GM23248 (cell line): ENCODE results near the gene SUFU. TPM values are rescaled to one million over a fixed set of nuclear protein-coding genes. Genes with fewer than 3 reads are reported as not detected.

Experiments
- DNase-seq: peaks from one replicate; pipeline ENCODE4 v3.0.0-alpha.2; 2015
- H2AFZ ChIP-seq: fragments of 200-600 bp; sonication (generic); 2 replicates; pipeline ENCODE4 v1.6.1; 2016; ENCODE audit warnings: antibody characterized with exemption
- H3F3A ChIP-seq: fragments of 200-600 bp; sonication (generic); 2 replicates; pipeline ENCODE4 v1.6.1; 2016; ENCODE audit warnings: mild to moderate bottlenecking, antibody characterized with exemption, mixed run types; ENCODE audit not compliant: insufficient read depth
- H3K27ac ChIP-seq: fragments of 200-600 bp; sonication (generic); 2 replicates; pipeline ENCODE4 v1.5.1; 2016; ENCODE audit warnings: mild to moderate bottlenecking
- H3K27me3 ChIP-seq: fragments of 200-600 bp; sonication (generic); replicated peaks from 2 replicates; pipeline ENCODE4 v1.6.1; 2016; ENCODE audit warnings: mild to moderate bottlenecking; ENCODE audit not compliant: insufficient read depth
- H3K36me3 ChIP-seq: fragments of 200-600 bp; sonication (generic); 2 replicates; pipeline ENCODE4 v1.6.1; 2016; ENCODE audit warnings: low read depth, mild to moderate bottlenecking
- H3K4me1 ChIP-seq: fragments of 200-600 bp; sonication (generic); 2 replicates; pipeline ENCODE4 v1.6.1; 2016; ENCODE audit warnings: mild to moderate bottlenecking; ENCODE audit not compliant: insufficient read depth
- H3K4me2 ChIP-seq: fragments of 200-600 bp; sonication (generic); one replicate; pipeline ENCODE4 v1.6.1; 2016; ENCODE audit warnings: mild to moderate bottlenecking; ENCODE audit not compliant: unreplicated experiment
- H3K4me3 ChIP-seq: fragments of 200-600 bp; sonication (generic); 2 replicates; pipeline ENCODE4 v1.5.1; 2016; ENCODE audit warnings: mild to moderate bottlenecking
- H3K79me2 ChIP-seq: fragments of 200-600 bp; sonication (generic); 2 replicates; pipeline ENCODE4 v1.6.1; 2016; ENCODE audit warnings: mild to moderate bottlenecking; ENCODE audit not compliant: insufficient read depth
- H3K9ac ChIP-seq: fragments of 200-600 bp; sonication (generic); 2 replicates; pipeline ENCODE4 v1.6.1; 2016; ENCODE audit warnings: mild to moderate bottlenecking
- H3K9me2 ChIP-seq: fragments of 200-600 bp; sonication (generic); 2 replicates; pipeline ENCODE4 v1.6.1; 2016; ENCODE audit warnings: mixed run types, mild to moderate bottlenecking, moderate library complexity; ENCODE audit not compliant: insufficient read depth
- H3K9me3 ChIP-seq: fragments of 200-600 bp; sonication (generic); one replicate; pipeline ENCODE4 v1.6.1; 2017; ENCODE audit warnings: low read depth
- H4K20me1 ChIP-seq: fragments of 200-600 bp; sonication (generic); 2 replicates; pipeline ENCODE4 v1.6.0; 2016; ENCODE audit not compliant: insufficient read depth
- EZH2 ChIP-seq: fragments of 200-600 bp; sonication (generic); IDR thresholded peaks from 2 replicates; pipeline ENCODE4 v1.6.1; 2018; ENCODE audit warnings: antibody characterized with exemption, mild to moderate bottlenecking; ENCODE audit not compliant: insufficient read depth, poor library complexity, severe bottlenecking
- EZH2phosphoT487 ChIP-seq: fragments of 200-600 bp; sonication (generic); IDR thresholded peaks from 2 replicates; pipeline ENCODE4 v1.6.1; 2018; ENCODE audit warnings: antibody characterized with exemption, moderate library complexity, mild to moderate bottlenecking, low read depth; ENCODE audit not compliant: insufficient read depth
- WGBS, 2 experiments: methylation state at CpG; one replicate each; pipeline ENCODE4 v1.1.6; 2015 to 2017; ENCODE audit warnings: low lambda C conversion rate in 2 of 2, low coverage in 1 of 2; ENCODE audit errors: missing lambda C conversion rate in 2 of 2; 5-methylcytosine and 5-hydroxymethylcytosine counted together
- in situ Hi-C: fragments of 300-500 bp; cut with MboI; formaldehyde crosslinking; loops from 2 replicates; pipeline ENCODE4 v1.15.0; 2020
- polyA plus RNA-seq: library from polyadenylated mRNA; unstranded; fragments of >200 nt; fragmentation: Nextera tagmentation; extraction: Ambion mirVana; gene quantifications from 2 replicates; pipeline ENCODE4 v1.2.1, GENCODE V29; 2016
- total RNA-seq: library from RNA; depleted of rRNA; stranded (reverse); fragments of >200 nt; shearing (Covaris generic); gene quantifications from 2 replicates; pipeline ENCODE4 v1.2.3, GENCODE V29; 2014

Gene SUFU
- total and polyA plus RNA-seq, 2 experiments from 2014 or later, result 3.1 to 5.0 TPM

DNA sequence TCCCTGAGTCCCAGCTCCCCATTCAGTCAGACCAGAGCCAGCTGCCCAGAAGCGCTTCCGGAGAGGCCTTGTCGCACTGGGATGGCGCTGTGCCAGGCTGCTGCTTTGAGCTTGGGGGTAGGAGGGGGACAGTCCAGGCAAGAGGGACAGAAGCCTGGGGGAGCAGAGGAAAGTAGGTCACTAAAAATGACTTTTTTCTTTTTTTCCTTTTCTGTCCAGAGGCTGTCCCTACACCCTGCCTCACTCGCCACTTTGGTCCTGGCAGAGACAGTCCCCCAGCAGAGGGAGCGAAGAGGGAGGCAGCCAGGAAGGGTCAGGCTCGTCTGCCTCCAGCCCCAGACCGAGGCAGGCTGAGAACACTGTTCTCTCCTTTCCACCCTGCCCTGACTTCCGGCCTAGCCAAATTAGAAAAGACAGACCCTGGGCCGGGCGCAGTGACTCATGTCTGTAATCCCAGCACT lies 124.7 kb downstream of the SUFU start:
- H3K27me3 ChIP-seq, result no peaks in the 10 kb centered on the region
- H3K36me3 ChIP-seq, result no peaks in the 10 kb centered on the region
- peak overlapping the region; percentile 73 for H3K9ac ChIP-seq
- WGBS, 2 experiments, result 37 to 44% methylated on average over 11 of the region's 11 CpGs
- peak overlapping the region; percentile 88 for H3K27ac ChIP-seq
- peak overlapping the region; percentile 65 for H3K4me2 ChIP-seq
- in situ Hi-C loops, result no loop called here
- DNase-seq, result peak; percentile 53
- no peaks in the 10 kb centered on the region for H4K20me1 ChIP-seq
- TF ChIP-seq EZH2phosphoT487, result no peak
- no peak for TF ChIP-seq EZH2
- no peaks in the 10 kb centered on the region for H3K9me2 ChIP-seq
- no peaks in the 10 kb centered on the region for H3K79me2 ChIP-seq
- no peaks in the 10 kb centered on the region for H3K9me3 ChIP-seq
- peak overlapping the region; percentile 76 for H2AFZ ChIP-seq
- peaks cover 67% of the 10 kb centered on the region for H3K4me1 ChIP-seq
- peaks cover 30% of the 10 kb centered on the region for H3F3A ChIP-seq
- no peak overlapping the region for H3K4me3 ChIP-seq

DNA sequence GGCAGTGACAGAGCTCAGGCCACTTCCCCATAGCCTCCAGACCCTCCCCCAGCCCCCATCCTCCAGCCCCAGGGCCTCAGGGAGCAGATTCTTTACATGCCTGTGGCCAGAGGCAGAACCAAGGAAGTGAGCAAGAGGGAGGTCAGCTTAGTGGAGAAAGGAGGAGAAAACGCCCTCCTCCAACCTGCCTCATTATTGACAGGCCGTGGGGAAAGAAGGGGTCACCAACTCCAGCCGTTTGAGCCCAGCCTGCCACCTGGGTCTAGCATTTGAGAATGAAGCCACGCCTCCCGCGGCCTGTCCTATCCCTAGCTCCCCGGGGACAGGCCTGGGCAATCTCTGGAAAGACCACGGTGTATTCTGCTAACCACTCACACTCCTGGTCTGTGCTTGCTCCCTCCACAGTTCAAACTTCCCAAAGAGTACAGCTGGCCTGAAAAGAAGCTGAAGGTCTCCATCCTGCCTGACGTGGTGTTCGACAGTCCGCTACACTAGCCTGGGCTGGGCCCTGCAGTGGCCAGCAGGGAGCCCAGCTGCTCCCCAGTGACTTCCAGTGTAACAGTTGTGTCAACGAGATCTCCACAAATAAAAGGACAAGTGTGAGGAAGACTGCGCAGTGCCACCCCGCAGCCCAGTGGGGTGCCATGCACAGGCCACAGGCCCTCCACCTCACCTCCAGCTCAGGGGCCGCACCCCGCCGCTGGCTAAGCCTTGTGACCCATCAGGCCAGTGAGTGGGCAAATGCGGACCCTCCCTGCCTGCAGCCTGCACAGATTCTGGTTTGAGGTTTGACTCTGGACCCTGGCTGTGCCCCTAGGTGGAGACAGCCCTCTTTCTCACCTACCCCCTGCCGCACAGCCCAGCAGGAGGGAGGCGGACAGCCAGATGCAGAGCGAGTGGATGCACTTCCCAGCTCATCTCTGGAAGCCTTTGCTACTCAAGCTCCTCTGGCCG lies 126.2 kb downstream of the SUFU start:
- no peak overlapping the region for H2AFZ ChIP-seq
- peak overlapping the region; percentile 88 for H3K27ac ChIP-seq
- H3K79me2 ChIP-seq, result no peaks in the 10 kb centered on the region
- H3K9ac ChIP-seq, result peak overlapping the region; percentile 30; the same call in 1 of the 2 replicates
- H4K20me1 ChIP-seq, result no peaks in the 10 kb centered on the region
- TF ChIP-seq EZH2 (no peak), EZH2phosphoT487 (no peak)
- H3K4me2 ChIP-seq, result peak overlapping the region; percentile 65
- H3K4me3 ChIP-seq, result no peak overlapping the region
- WGBS, 2 experiments, result 68% methylated on average over 22 of the region's 22 CpGs
- no peaks in the 10 kb centered on the region for H3K9me3 ChIP-seq
- H3K9me2 ChIP-seq, result no peaks in the 10 kb centered on the region
- in situ Hi-C loops, result no loop called here
- H3F3A ChIP-seq, result peaks cover 35% of the 10 kb centered on the region
- DNase-seq, result peak; percentile 83
- peaks cover 82% of the 10 kb centered on the region for H3K4me1 ChIP-seq
- H3K36me3 ChIP-seq, result no peaks in the 10 kb centered on the region
- no peaks in the 10 kb centered on the region for H3K27me3 ChIP-seq

DNA sequence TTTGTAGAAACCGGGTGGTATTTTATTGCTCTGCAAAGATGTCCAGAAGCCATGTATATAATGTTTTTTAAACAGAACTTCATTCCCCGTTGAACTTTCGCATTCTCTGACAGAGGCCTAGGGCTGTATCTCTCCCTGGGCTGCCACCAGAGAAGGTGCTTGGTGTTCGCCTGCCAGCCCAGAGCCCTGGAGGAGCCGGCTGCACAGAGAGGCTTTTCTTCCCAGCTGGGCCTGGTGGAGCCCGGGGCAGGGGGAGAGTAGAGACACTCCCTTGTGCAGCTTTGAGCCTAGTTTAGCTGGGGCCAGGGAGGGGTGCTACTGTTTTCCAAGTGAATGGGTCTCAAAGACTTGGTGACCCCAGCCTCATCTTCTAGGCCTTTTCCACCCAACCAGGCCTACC lies 126.9 kb downstream of the SUFU start:
- WGBS, 2 experiments, result 85 to 86% methylated on average over 6 of the region's 6 CpGs

DNA sequence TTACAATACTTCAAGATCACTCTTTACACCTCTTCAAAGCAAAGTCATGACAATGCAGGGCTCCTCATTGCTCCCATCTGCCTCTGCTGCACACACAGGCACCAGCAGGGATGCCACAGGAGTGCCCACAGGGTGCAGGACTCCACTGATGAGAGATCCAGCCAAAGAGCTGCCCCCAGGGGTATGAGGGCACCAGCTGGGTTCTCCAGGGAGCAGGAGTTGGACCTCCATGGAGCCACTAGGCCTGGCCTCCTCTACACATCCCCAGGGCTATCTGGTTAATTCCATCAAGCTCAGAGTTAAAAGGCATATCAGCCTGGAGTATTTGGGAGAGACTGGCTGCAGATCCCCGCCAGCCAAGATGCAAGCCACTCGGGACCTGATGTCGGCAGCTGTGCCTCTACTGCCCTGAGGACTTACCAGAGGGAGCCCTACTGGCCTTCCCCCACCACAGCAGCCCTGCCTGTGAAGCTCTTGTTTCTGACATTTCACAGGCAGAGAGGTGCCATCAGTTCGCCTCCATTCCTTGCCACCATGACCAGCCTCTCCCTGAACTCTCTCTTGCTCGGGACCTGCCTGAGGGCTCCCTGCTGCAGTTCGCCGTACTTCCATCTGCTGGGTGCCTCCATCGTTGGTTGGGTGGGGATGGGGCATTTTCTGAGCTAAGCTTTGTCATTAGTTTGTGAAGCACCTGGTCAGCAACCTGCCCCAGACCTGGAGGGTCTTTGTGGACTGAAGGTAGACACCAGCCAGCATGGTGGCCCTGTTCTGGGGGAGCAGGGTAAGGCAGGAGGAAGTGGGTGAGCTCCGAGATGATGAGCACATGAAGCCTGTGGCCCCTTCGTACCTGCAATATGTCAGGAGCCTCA lies 128.0 kb downstream of the SUFU start:
- Histone ChIP-seq H3K36me3 (no peaks in the 10 kb centered on the region), H4K20me1 (no peaks in the 10 kb centered on the region), H3K27ac (peak overlapping the region; percentile 92), H3K27me3 (no peaks in the 10 kb centered on the region), H3K9me3 (no peaks in the 10 kb centered on the region), H3K9me2 (no peaks in the 10 kb centered on the region), H3K79me2 (no peaks in the 10 kb centered on the region), H3K4me2 (peak overlapping the region; percentile 85), H2AFZ (no peak overlapping the region), H3K4me1 (peaks cover 86% of the 10 kb centered on the region), H3K9ac (peak overlapping the region; percentile 74), H3K4me3 (no peak overlapping the region), H3F3A (peaks cover 35% of the 10 kb centered on the region)
- TF ChIP-seq EZH2phosphoT487 (no peak), EZH2 (no peak)
- DNase-seq, result no peak
- WGBS, 2 experiments, result 84 to 87% methylated on average over 10 of the region's 10 CpGs
- in situ Hi-C loops, result no loop called here

More for the DNA sequence above, 126.9 kb downstream of the SUFU start:
- Histone ChIP-seq H3K27ac (no peak overlapping the region), H3K79me2 (no peaks in the 10 kb centered on the region), H3K36me3 (no peaks in the 10 kb centered on the region), H3K9me2 (no peaks in the 10 kb centered on the region), H3K4me3 (no peak overlapping the region), H3K4me1 (peaks cover 87% of the 10 kb centered on the region), H3K9ac (no peak overlapping the region), H3K27me3 (no peaks in the 10 kb centered on the region), H3K9me3 (no peaks in the 10 kb centered on the region), H3K4me2 (no peak overlapping the region), H3F3A (peaks cover 38% of the 10 kb centered on the region), H4K20me1 (no peaks in the 10 kb centered on the region), H2AFZ (no peak overlapping the region)
- DNase-seq, result no peak
- in situ Hi-C loops, result no loop called here
- no peak for TF ChIP-seq EZH2phosphoT487
- no peak for TF ChIP-seq EZH2
